Kidney capillary endothelial cell (primary cell): ENCODE measurements around the gene SLC13A3.

Experiments
- DNase-seq: peaks from one replicate; pipeline ENCODE4 v3.0.0-alpha.2; 2018; ENCODE audit warnings: low spot score

Gene SLC13A3

GRCh38 chr20:46555370-46555956, 95.8 kb downstream of the SLC13A3 start:
- DNase-seq: no peak

DNA sequence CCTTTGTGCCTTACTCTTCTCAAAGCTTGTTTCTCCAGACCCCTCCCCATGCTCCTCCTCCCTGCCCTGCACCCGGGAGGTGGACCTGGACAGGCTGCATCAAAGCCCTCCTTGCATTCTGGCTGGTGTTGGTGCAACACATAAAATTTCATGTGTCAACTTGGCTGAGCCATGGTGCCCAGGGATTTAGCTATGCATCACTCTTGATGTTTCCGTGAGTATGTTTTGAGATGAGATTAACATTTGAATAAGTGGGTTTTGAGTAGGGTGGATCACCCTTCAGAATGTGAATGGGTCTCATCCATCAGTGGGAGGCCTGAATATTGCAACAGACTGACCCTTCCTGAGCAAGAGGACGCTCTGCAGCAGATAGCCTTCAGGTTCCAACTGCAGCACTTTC, 96.4 kb downstream of the SLC13A3 start:
- no peak for DNase-seq

DNA sequence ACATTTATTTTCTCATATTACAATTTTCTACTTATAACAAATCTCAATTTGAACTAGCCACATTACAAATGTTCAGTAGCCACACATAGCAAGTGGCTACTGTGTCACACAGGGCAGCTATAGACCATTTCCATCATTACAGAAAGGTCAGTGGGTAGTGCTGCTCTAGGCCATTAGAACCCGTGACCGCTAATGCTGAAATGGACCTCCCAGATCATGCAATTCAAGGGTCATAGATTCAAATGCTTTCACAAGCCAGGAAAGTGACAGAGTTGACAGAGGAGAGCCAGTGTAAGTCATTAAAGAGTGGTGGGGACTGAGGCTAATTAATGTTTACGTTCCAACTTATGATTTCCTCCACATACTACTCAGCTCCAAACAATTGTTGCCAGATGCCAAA, 97.3 kb downstream of the SLC13A3 start:
- DNase-seq: no peak

- DNase-seq: no peak
Observed at GRCh38 chr20:46552460-46553420, 98.5 kb downstream of the SLC13A3 start.

GRCh38 chr20:46551522-46552381, 99.5 kb downstream of the SLC13A3 start:
- no peak for DNase-seq

DNA sequence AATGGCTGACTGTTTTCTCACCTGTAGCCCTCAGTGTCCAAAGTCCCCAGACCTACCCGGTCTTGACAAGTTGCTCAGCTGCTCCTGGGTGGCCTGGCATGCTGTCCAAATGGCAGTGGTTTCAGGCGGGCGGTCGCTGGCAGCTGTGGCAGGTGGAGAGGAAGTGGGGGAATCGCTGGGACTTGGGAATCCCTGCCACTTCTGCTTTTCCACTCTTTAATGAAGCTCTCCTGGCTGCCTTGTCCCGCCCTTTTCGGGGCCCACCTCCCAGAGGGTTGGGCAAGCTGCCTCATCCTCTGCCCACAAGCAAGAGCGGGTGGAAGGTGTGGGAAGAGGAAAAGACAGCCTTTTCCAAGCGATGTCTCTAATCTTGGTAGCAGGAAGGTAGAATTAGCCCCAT, 100.8 kb downstream of the SLC13A3 start, which contains the start of gene OCSTAMP:
TSS of gene OCSTAMP (minus strand) at position 194 of the 400 bp plus-strand sequence. CDS start at position 100, 94 bp downstream.
- DNase-seq: no peak

DNA sequence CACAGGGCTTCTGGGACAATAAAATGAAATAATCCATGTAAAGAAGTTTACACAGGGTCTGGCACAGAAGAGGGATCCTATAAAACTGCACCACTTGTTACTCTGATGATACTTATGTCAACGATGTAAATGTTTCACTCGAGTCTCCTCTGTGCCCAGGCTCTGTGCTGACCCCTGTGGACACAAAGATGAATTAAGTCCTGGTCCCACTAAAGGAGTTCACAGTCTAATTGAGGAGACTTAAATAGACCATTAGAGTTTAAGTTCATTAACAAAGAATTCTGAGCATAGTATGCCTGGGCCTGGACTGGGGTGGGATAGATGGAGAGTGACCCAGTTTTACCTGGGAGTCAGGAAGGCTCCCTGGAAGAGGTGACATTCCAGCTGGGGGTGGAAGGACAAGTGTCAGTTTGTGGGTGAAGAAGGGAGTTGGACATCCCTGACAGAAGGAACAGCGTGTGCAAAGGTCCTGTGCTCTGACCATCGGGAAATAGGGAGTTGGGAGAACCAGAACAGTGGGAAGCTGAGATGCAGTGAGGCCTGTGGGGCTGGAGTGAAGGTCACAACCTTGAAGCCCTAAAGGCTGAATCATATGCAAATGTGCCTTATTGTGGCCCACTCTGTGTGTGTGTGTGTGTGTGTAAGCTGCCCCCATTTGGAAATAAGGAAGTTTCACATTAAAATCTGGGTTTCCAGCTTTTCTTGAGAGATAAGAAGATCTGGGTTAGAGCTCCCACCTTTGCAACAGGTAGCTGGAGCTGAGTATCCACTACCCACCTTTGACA, 101.9 kb downstream of the SLC13A3 start:
- no peak for DNase-seq

DNA sequence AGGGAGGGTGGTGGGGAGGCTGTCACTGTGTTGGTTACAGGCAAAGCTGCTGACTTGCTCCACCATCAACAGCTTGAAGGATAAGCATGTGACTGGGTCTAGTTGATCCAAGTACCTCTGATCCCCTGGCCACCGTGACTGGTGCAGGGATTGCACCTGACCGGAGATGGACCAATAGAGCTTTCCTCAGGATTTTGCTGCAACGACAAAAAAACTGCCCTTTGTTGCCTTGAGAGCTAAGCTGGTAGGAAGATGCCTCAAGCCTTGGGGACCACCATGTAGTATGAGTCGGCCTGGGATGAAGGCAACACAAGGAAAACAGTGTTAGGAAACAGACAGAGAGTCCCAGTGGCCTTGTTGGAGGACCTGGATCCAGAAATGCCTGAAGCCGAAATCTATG, 102.6 kb downstream of the SLC13A3 start:
- DNase-seq: no peak

DNA sequence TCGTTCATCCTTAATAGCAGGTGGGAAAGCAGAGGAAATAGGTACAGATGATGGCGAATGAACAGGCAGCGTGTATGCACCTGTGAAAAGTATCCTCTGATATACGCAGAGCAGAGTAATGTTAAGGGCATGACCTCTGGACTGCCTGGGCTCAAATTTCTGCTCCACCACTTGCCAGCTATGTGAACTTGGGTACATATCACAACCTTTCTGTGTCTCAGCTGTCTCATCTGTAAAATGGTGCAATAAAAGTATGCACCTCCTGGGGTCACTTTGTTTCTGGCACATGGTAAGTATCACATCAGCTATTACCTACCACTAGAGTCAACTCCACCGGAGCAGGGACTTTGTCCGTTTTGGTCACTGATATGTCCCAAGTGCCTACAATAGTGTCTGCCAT, 103.3 kb downstream of the SLC13A3 start:
- DNase-seq: no peak

DNA sequence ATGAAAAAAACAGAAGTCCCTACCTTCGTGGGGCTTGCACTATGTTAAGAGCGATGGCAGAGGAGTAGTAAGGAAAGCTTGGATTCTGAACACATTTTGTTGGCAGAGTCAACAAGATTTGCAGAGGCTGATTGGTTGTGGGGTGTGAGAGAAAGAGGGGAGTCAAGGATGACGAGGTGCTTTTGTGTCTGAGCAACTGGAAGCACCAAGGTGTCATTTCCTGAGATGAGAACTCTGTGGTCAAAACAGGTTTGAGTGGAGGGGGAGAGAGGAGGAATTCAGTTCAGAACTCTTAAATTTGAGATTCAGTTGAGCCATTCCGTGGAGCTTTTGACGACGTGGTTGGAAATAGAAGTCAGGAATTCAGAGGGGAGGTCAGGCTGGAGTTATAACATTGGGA, 104.3 kb downstream of the SLC13A3 start:
- no peak for DNase-seq

- no peak for DNase-seq
Observed at GRCh38 chr20:46546298-46546697, 105.0 kb downstream of the SLC13A3 start.

GRCh38 chr20:46545827-46546138, 105.5 kb downstream of the SLC13A3 start:
- DNase-seq: no peak

DNA sequence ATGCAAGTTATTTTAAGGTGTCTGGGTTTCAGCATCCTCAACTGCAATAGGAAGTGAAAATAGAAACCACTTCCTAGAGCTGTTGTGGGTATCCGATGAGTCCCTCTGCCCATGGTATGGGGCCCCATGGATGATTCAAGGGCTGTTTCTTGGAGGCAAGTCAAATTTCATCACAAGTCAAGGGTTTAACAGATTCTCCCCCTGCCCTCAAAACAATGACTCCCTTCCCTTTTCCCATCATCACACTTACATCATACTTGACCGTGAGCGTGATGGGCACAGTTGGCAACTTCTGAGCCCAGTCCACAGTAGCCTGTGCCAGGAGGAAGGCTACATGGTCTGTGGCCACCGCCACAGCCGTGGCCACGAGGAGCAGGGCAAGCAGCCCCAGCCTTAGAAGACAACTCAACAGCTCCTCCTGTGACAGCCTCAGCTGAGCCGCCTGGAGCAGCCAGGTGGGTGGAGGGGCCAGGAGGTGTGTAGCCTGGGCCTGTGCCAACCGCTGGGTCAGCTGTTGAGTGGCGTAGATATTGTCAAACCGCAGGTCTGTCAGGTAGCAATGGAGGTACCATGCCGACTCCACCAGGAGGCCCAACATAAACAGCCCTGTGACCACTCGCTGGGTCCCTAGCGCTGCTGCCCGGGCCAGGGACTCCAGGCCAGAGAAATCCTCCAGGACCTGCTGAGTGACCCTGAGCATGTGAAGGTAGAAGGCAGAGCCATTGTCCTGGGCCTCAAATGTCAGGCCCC, 106.0 kb downstream of the SLC13A3 start:
- DNase-seq: no peak

GRCh38 chr20:46544576-46544975, 106.7 kb downstream of the SLC13A3 start:
- DNase-seq: no peak

DNA sequence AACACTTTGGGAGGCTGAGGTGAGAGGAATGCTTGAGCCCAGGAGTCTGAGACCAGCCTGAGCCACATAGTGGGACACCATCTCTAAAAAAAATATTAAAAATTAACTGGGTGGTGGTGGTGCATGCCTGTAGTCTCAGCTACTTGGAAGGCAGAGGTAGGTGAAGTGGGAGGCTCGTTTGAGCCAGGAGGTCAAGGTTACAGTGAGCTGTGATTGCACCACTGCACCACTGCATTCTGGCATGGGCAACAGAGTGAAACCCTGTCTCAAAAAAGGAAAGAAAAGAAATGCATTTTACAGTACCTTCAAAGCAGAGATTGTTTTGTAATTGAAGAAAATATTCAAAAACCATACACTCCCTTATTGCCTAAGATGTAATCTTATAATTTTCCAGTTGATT, 107.3 kb downstream of the SLC13A3 start:
- no peak for DNase-seq

DNA sequence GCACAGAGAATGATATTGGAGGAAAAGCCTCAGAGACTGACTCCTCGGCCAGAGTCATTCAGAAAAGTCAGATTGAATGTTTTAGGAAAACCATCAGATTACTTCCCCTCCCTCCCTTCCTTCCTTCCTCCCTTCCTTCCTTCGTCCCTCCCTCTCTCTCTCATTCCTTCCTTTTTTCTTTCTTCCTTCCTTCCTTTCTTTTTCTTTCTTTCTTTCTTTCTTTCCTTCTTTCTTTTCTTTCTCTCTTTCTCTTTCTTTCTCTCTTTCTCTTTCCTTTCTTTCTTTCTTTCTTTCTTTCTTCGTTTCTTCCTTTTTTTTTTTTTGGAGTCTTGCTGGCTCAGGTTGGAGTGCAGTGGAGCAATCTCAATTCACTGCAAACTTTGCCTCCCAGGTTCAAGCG, 108.2 kb downstream of the SLC13A3 start:
- no peak for DNase-seq

- DNase-seq: no peak
Observed at GRCh38 chr20:46541229-46541935, 109.9 kb downstream of the SLC13A3 start.

GRCh38 chr20:46539113-46539512, 112.1 kb downstream of the SLC13A3 start:
- DNase-seq: no peak

GRCh38 chr20:46530640-46531039, 120.6 kb downstream of the SLC13A3 start:
- no peak for DNase-seq

- no peak for DNase-seq
Observed at GRCh38 chr20:46523696-46524328, 127.4 kb downstream of the SLC13A3 start.
